GM19351 (cell line): ENCODE results near the gene GAD1.

ENCODE experiments used
- ATAC-seq: cut with Tn5 transposase; IDR thresholded peaks from one replicate; pipeline ENCODE4 v1.9.1; 2021; ENCODE audit warnings: mild to moderate bottlenecking, moderate library complexity; ENCODE audit not compliant: unreplicated experiment

The GAD1 gene

GRCh38 chr2:170817093-170818035, 677 bp downstream of the GAD1 start:
- ATAC-seq, result no peak

GRCh38 chr2:170818036-170818751, 1.5 kb downstream of the GAD1 start:
- ATAC-seq, result no peak

GRCh38 chr2:170818752-170819470, 2.2 kb downstream of the GAD1 start:
- no peak for ATAC-seq

GRCh38 chr2:170819680-170820664, 3.3 kb downstream of the GAD1 start:
- ATAC-seq, result no peak

- no peak for ATAC-seq
These were observed 4.3 kb downstream of the GAD1 start for GRCh38 chr2:170820757-170821530.

GRCh38 chr2:170821531-170822289, 5.0 kb downstream of the GAD1 start:
- ATAC-seq, result no peak

- no peak for ATAC-seq
These were observed 5.8 kb downstream of the GAD1 start for GRCh38 chr2:170822290-170823087.

- no peak for ATAC-seq
These were observed 6.6 kb downstream of the GAD1 start for GRCh38 chr2:170823088-170823897.

- no peak for ATAC-seq
These were observed 7.2 kb downstream of the GAD1 start for GRCh38 chr2:170823898-170824215.

- no peak for ATAC-seq
These were observed 7.9 kb downstream of the GAD1 start for GRCh38 chr2:170824526-170825015.

GRCh38 chr2:170827841-170828532, 11.3 kb downstream of the GAD1 start:
- ATAC-seq, result no peak

- ATAC-seq, result no peak
These were observed 11.8 kb downstream of the GAD1 start for GRCh38 chr2:170828533-170828916.

GRCh38 chr2:170829036-170829435, 12.3 kb downstream of the GAD1 start:
- no peak for ATAC-seq

- no peak for ATAC-seq
These were observed 13.5 kb downstream of the GAD1 start for GRCh38 chr2:170830166-170830565.

GRCh38 chr2:170831115-170831514, 14.4 kb downstream of the GAD1 start:
- ATAC-seq, result no peak

- no peak for ATAC-seq
These were observed 19.3 kb downstream of the GAD1 start for GRCh38 chr2:170836027-170836426.
